Mesodermal cell (in vitro differentiated cells): ENCODE results near the gene FBXO42.
"Not testable (repeated sequence)": the region's sequence is repeated elsewhere in the genome, so short reads cannot be mapped to it uniquely, and the experiment has no call there.

Source experiments
- H3K27ac ChIP-seq: 2 replicates; pipeline ENCODE4 v1.7.0; 2013; ENCODE audit warnings: mild to moderate bottlenecking, low read depth, low read length, moderate library complexity; ENCODE audit not compliant: severe bottlenecking
- H3K36me3 ChIP-seq: 2 replicates; pipeline ENCODE4 v1.7.1; 2013; ENCODE audit warnings: mild to moderate bottlenecking, low read length, moderate library complexity; ENCODE audit not compliant: control insufficient read depth, insufficient read depth
- H3K4me1 ChIP-seq: one replicate; pipeline ENCODE4 v1.7.1; 2013; ENCODE audit warnings: mild to moderate bottlenecking, low read length; ENCODE audit not compliant: insufficient read depth, control insufficient read depth, poor library complexity, severe bottlenecking
- H3K4me3 ChIP-seq: 2 replicates; pipeline ENCODE4 v1.7.0; 2013; ENCODE audit warnings: low read length, control low read depth, mild to moderate bottlenecking; ENCODE audit not compliant: insufficient read depth, poor library complexity, severe bottlenecking; ENCODE audit errors: extremely low read depth
- H3K9me3 ChIP-seq: 2 replicates; pipeline ENCODE4 v1.7.1; 2013; ENCODE audit warnings: mild to moderate bottlenecking, low read length, moderate library complexity; ENCODE audit not compliant: control insufficient read depth
- WGBS, 2 experiments: methylation state at CpG; one replicate each; pipeline ENCODE4 v1.1.5; 2013; ENCODE audit warnings: missing lambda C conversion rate in 2 of 2; ENCODE audit not compliant: insufficient coverage in 2 of 2; 5-methylcytosine and 5-hydroxymethylcytosine counted together

Gene FBXO42

GRCh38 chr1:16215882-16216753 lies 136.2 kb downstream of the FBXO42 start:
- peak overlapping the region; percentile 33 for H3K4me3 ChIP-seq
- H3K4me1 ChIP-seq = no peaks in the 10 kb centered on the region
- H3K9me3 ChIP-seq = no peaks in the 10 kb centered on the region
- no peaks in the 10 kb centered on the region for H3K36me3 ChIP-seq
- 30 to 36% methylated on average over 19 to 24 of the region's 33 CpGs for WGBS, 2 experiments
- no peak overlapping the region for H3K27ac ChIP-seq

GRCh38 chr1:16215240-16215639 lies 137.0 kb downstream of the FBXO42 start:
- 90 to 92% methylated on average over 4 to 5 of the region's 14 CpGs for WGBS, 2 experiments
- H3K4me3 ChIP-seq, H3K9me3 ChIP-seq, H3K36me3 ChIP-seq, H3K4me1 ChIP-seq, H3K27ac ChIP-seq: not testable (repeated sequence)

GRCh38 chr1:16213544-16213943 lies 138.7 kb downstream of the FBXO42 start:
- H3K36me3 ChIP-seq, H3K4me3 ChIP-seq, H3K9me3 ChIP-seq, H3K27ac ChIP-seq, H3K4me1 ChIP-seq: not testable (repeated sequence)
- 84 to 100% methylated on average over 1 to 2 of the region's 3 CpGs for WGBS, 2 experiments

- Histone ChIP-seq H3K4me3 (no peak overlapping the region), H3K4me1 (peaks cover 6% of the 10 kb centered on the region), H3K9me3 (no peaks in the 10 kb centered on the region), H3K36me3 (no peaks in the 10 kb centered on the region), H3K27ac (no peak overlapping the region)
- WGBS, 2 experiments = 79 to 94% methylated on average over 2 to 3 of the region's 3 CpGs
These were observed 139.3 kb downstream of the FBXO42 start for GRCh38 chr1:16213013-16213412.

GRCh38 chr1:16212251-16212961 lies 139.9 kb downstream of the FBXO42 start, which contains the start of gene ARHGEF19:
ARHGEF19 (minus strand) TSS chr1:16212652; CDS start chr1:16209054, 3,598 bp downstream.
- no peak within 1 kb of the TSS for H3K4me3 ChIP-seq
- H3K27ac ChIP-seq = no peak within 1 kb of the TSS
- no peaks in the 10 kb centered on the region for H3K9me3 ChIP-seq
- WGBS, 2 experiments = 36 to 53% methylated on average over 10 to 14 of the region's 14 CpGs
- H3K36me3 ChIP-seq = no peaks in the 10 kb centered on the region
- peaks cover 11% of the 10 kb centered on the region for H3K4me1 ChIP-seq

- WGBS, 2 experiments = 86 to 90% methylated on average over 5 to 6 of the region's 6 CpGs
- peaks cover 11% of the 10 kb centered on the region for H3K4me1 ChIP-seq
- no peaks in the 10 kb centered on the region for H3K9me3 ChIP-seq
- H3K4me3 ChIP-seq = no peak overlapping the region
- H3K36me3 ChIP-seq = no peaks in the 10 kb centered on the region
- no peak overlapping the region for H3K27ac ChIP-seq
These were observed 140.5 kb downstream of the FBXO42 start for GRCh38 chr1:16211824-16212223.

GRCh38 chr1:16210581-16210980 lies 141.7 kb downstream of the FBXO42 start:
- 92 to 93% methylated on average over 3 of the region's 4 CpGs for WGBS, 2 experiments

GRCh38 chr1:16209847-16210407 lies 142.4 kb downstream of the FBXO42 start:
- 72 to 84% methylated on average over 6 to 8 of the region's 11 CpGs for WGBS, 2 experiments
- Histone ChIP-seq H3K27ac (no peak overlapping the region), H3K4me3 (no peak overlapping the region), H3K36me3 (no peaks in the 10 kb centered on the region), H3K9me3 (no peaks in the 10 kb centered on the region), H3K4me1 (peaks cover 11% of the 10 kb centered on the region)

More at GRCh38 chr1:16210581-16210980, 141.7 kb downstream of the FBXO42 start:
- Histone ChIP-seq H3K4me1 (peaks cover 11% of the 10 kb centered on the region), H3K4me3 (no peak overlapping the region), H3K9me3 (no peaks in the 10 kb centered on the region), H3K36me3 (no peaks in the 10 kb centered on the region), H3K27ac (no peak overlapping the region)

GRCh38 chr1:16209132-16209846 lies 143.0 kb downstream of the FBXO42 start:
- H3K27ac ChIP-seq = no peak overlapping the region
- no peaks in the 10 kb centered on the region for H3K36me3 ChIP-seq
- 91 to 96% methylated on average over 7 to 8 of the region's 9 CpGs for WGBS, 2 experiments
- no peaks in the 10 kb centered on the region for H3K9me3 ChIP-seq
- H3K4me1 ChIP-seq = peaks cover 11% of the 10 kb centered on the region
- H3K4me3 ChIP-seq = no peak overlapping the region

GRCh38 chr1:16208270-16208987 lies 143.9 kb downstream of the FBXO42 start:
- 94 to 96% methylated on average over 8 to 10 of the region's 13 CpGs for WGBS, 2 experiments
- Histone ChIP-seq H3K4me1 (peaks cover 11% of the 10 kb centered on the region), H3K36me3 (no peaks in the 10 kb centered on the region), H3K27ac (no peak overlapping the region), H3K9me3 (no peaks in the 10 kb centered on the region), H3K4me3 (no peak overlapping the region)
